B cell (primary cell): ENCODE data around the gene NUP210L. TPM values are rescaled to one million over a fixed set of nuclear protein-coding genes. Genes with fewer than 3 reads are reported as not detected.

Experiments
- ATAC-seq: fragments of 200-7000 bp; cut with Tn5 transposase; one replicate; pipeline ENCODE4 v1.10.0; 2021; ENCODE audit warnings: low read depth, mild to moderate bottlenecking, moderate number of reproducible peaks, moderate library complexity
- CTCF ChIA-PET: fragments of 350-600 bp; sonication (Branson Sonifier 250); formaldehyde crosslinking; loops from one replicate; lab custom pipeline; 2021; ENCODE audit warnings: antibody characterized with exemption, inconsistent platforms; lab: Charles Lee
- POLR2A ChIA-PET: fragments of 350-600 bp; sonication (Branson Sonifier 250); formaldehyde crosslinking; loops from one replicate; lab custom pipeline; 2021; ENCODE audit warnings: antibody characterized with exemption; lab: Charles Lee
- DNase-seq: peaks from one replicate; pipeline ENCODE4 v3.0.0; 2013
- H2AFZ ChIP-seq: 2 replicates; pipeline ENCODE4 v1.6.1; 2012; ENCODE audit warnings: mild to moderate bottlenecking, low read depth, low read length; ENCODE audit not compliant: insufficient read depth, poor library complexity, severe bottlenecking
- H3K27ac ChIP-seq, 2 donors: 1 replicate in 1 of 2; 2 replicates in 1 of 2; pipeline ENCODE4 v1.5.1; 2012 to 2013; ENCODE audit warnings: low read length in 2 of 2, mild to moderate bottlenecking in 2 of 2, moderate library complexity in 1 of 2
- H3K27me3 ChIP-seq, 4 experiments: fragments of 200-600 bp in 1 of 4; sonication (generic) in 1 of 4; replicated peaks in 1 of 4; 1 replicate in 2 of 4; 2 replicates in 2 of 4; pipeline versions ENCODE4 v1.6.1 to v1.7.0; 2013 to 2016; ENCODE audit warnings: low read length in 3 of 4, mild to moderate bottlenecking in 2 of 4, mixed read lengths in 1 of 4, moderate library complexity in 1 of 4; ENCODE audit not compliant: insufficient read depth in 4 of 4, control insufficient read depth in 3 of 4; ENCODE audit errors: control extremely low read depth in 1 of 4
- H3K36me3 ChIP-seq, 2 experiments: replicated peaks in 1 of 2; 1 replicate in 1 of 2; 2 replicates in 1 of 2; pipeline versions ENCODE4 v1.6.1 to v1.7.1; 2013; ENCODE audit warnings: low read length in 1 of 2; ENCODE audit not compliant: insufficient read depth in 2 of 2, control insufficient read depth in 1 of 2; ENCODE audit errors: control extremely low read depth in 1 of 2, extremely low read depth in 1 of 2
- H3K4me1 ChIP-seq, 2 donors: fragments of 200-600 bp in 1 of 2; sonication (generic) in 1 of 2; 1 replicate in 1 of 2; 2 replicates in 1 of 2; pipeline versions ENCODE4 v1.5.1 to v1.6.1; 2013 to 2017; ENCODE audit warnings: low read length in 2 of 2; ENCODE audit not compliant: control insufficient read depth in 2 of 2, insufficient read depth in 2 of 2
- H3K4me2 ChIP-seq: replicated peaks from 2 replicates; pipeline ENCODE3; 2012; ENCODE audit warnings: mild to moderate bottlenecking, low read depth, low read length; ENCODE audit not compliant: poor library complexity, severe bottlenecking
- H3K4me3 ChIP-seq, 5 experiments: fragments of 200-600 bp in 1 of 5; sonication (generic) in 1 of 5; 1 replicate in 3 of 5; 2 replicates in 2 of 5; pipeline versions ENCODE4 v1.5.1 to v1.7.0; 2011 to 2016; ENCODE audit warnings: low read length in 4 of 5, mild to moderate bottlenecking in 4 of 5, low read depth in 2 of 5, control low read depth in 1 of 5, moderate library complexity in 1 of 5; ENCODE audit not compliant: insufficient read depth in 1 of 5; ENCODE audit errors: control extremely low read depth in 1 of 5, extremely low read depth in 1 of 5
- H3K79me2 ChIP-seq: fragments of 200-600 bp; sonication (generic); one replicate; pipeline ENCODE4 v1.6.0; 2016; ENCODE audit warnings: low read length; ENCODE audit not compliant: control insufficient read depth, insufficient read depth
- H3K9ac ChIP-seq: fragments of 200-600 bp; sonication (generic); 2 replicates; pipeline ENCODE4 v1.6.1; 2017; ENCODE audit warnings: mild to moderate bottlenecking, low read length, moderate library complexity
- H3K9me3 ChIP-seq, 3 donors: one replicate each; pipeline versions ENCODE4 v1.6.1 to v1.7.1; 2013; ENCODE audit warnings: low read length in 2 of 3; ENCODE audit not compliant: control insufficient read depth in 2 of 3, insufficient read depth in 1 of 3; ENCODE audit errors: control extremely low read depth in 1 of 3
- H4K20me1 ChIP-seq: 2 replicates; pipeline ENCODE4 v1.6.0; 2012; ENCODE audit warnings: mild to moderate bottlenecking, low read length; ENCODE audit not compliant: insufficient read depth, control insufficient read depth, poor library complexity, severe bottlenecking
- H3K27ac Mint-ChIP-seq: one replicate; pipeline ENCODE4 v1.8.0; 2021; ENCODE audit warnings: mixed read lengths
- H3K27me3 Mint-ChIP-seq: one replicate; pipeline ENCODE4 v1.8.0; 2021; ENCODE audit warnings: mixed read lengths
- H3K4me1 Mint-ChIP-seq: one replicate; pipeline ENCODE4 v1.8.0; 2021; ENCODE audit warnings: mixed read lengths
- H3K4me3 Mint-ChIP-seq: one replicate; pipeline ENCODE4 v1.8.0; 2021; ENCODE audit warnings: mixed read lengths
- H3K9me3 Mint-ChIP-seq: one replicate; pipeline ENCODE4 v1.8.0; 2022; ENCODE audit warnings: mixed read lengths; ENCODE audit not compliant: insufficient read depth
- CTCF ChIP-seq: fragments of 200-600 bp; IDR thresholded peaks from one replicate; pipeline ENCODE4 v1.8.0; 2022; ENCODE audit warnings: antibody characterized with exemption, mild to moderate bottlenecking
- EZH2 ChIP-seq: IDR thresholded peaks from 2 replicates; pipeline ENCODE4 v1.6.1; 2012; ENCODE audit warnings: borderline replicate concordance, low read depth, mild to moderate bottlenecking, moderate library complexity, low read length; ENCODE audit not compliant: insufficient read depth, poor library complexity, severe bottlenecking
- WGBS: methylation state at CpG from one replicate; pipeline ENCODE4 v1.1.5; 2013; ENCODE audit warnings: missing lambda C conversion rate; ENCODE audit not compliant: insufficient coverage; 5-methylcytosine and 5-hydroxymethylcytosine counted together
- intact Hi-C: fragments of 100-400 bp; cut with micrococcal nuclease; formaldehyde crosslinking; loops from one replicate; pipeline ENCODE4 v1.10.0; 2022
- polyA plus RNA-seq: library from polyadenylated mRNA; depleted of rRNA; stranded (reverse); fragments of >200 nt; gene quantifications from 2 replicates; pipeline ENCODE4 v1.2.3, GENCODE V29; 2012
- total RNA-seq, 2 donors: library from RNA; stranded (reverse); fragments of 120-200 nt in 1 of 2; gene quantifications; 1 replicate in 1 of 2; 2 replicates in 1 of 2; pipeline versions ENCODE4 v1.2.3 to v1.2.4, GENCODE V29; 2013 to 2022

The NUP210L gene
- total and polyA plus RNA-seq, 2 donors (not counting 1 experiment from before 2014, with no cell fraction given), result 0.04 to 0.20 TPM

DNA sequence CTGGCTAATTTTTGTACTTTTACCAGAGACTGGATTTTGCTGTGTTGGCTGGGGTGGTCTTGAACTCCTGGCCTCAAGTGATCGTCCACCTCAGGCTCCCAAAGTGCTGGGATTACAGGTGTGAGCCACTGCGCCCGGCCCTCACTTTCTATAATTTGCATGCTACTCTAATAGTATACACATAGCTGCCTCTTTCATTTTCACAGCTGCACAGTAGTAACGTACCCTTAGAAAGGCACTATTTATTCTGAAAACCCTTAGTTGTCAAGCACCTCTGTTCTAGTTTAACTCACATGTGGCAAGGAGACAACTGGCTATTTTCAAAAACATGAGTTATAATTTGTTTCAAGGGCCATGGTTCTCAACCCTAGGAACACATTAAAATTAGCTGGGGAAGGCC lies 19.8 kb upstream of the NUP210L start:
- Histone ChIP-seq H2AFZ (no peak overlapping the region), H4K20me1 (peaks cover 97% of the 10 kb centered on the region), H3K36me3 (peaks cover 42 to 85% of the 10 kb centered on the region in 2 experiments), H3K4me3 (no peak overlapping the region), H3K27me3 (no peaks in the 10 kb centered on the region), H3K9me3 (no peaks in the 10 kb centered on the region), H3K79me2 (peaks cover 97% of the 10 kb centered on the region), H3K9ac (no peak overlapping the region), H3K4me1 (peaks cover 38 to 40% of the 10 kb centered on the region in 2 donors), H3K4me2 (no peak overlapping the region), H3K27ac (no peak overlapping the region)
- ATAC-seq (no peak), DNase-seq (no peak)
- 75% methylated on average over 1 of the region's 4 CpGs for WGBS
- H3K27ac Mint-ChIP-seq, result peak overlapping the region; percentile 46
- no peak overlapping the region for H3K4me3 Mint-ChIP-seq
- POLR2A ChIA-PET, result no interaction called here
- no peaks in the 10 kb centered on the region for H3K9me3 Mint-ChIP-seq
- intact Hi-C loops, result no loop called here
- CTCF ChIA-PET, result interaction anchor here (0.9 kb wide), 1 partner anchor 45 kb away, joined by 3 read pairs; no protein-coding TSS in a partner anchor
- H3K27me3 Mint-ChIP-seq, result no peaks in the 10 kb centered on the region
- TF ChIP-seq EZH2, result no peak
- no peak for TF ChIP-seq CTCF
- peaks cover 50% of the 10 kb centered on the region for H3K4me1 Mint-ChIP-seq

DNA sequence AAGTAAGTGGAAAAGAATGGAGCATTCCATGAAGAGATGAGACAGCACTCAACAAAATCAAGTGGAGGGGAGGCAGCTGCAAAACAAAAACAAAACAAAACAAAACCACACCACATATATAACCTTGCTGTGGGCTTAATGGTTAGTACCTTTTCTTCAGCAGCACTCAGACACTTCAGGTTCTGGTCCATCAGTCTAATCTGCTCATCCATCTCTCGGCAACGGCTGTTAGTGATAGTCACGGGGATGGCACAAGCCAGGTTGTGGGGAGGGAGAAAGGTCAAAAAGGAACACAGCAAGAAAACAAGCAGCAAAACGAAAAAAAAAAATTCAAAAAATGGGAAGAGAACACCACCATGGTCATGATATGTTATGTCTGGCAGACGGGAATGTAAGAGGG lies 17.0 kb upstream of the NUP210L start:
- peaks cover 89% of the 10 kb centered on the region for H3K79me2 ChIP-seq
- H3K27ac ChIP-seq, result peak overlapping the region in 1 of 2 donors; percentile 29
- DNase-seq (no peak), ATAC-seq (no peak)
- peaks cover 10 to 12% of the 10 kb centered on the region in 2 donors for H3K4me1 ChIP-seq
- Mint-ChIP-seq H3K4me1 (peaks cover 23% of the 10 kb centered on the region), H3K27me3 (no peaks in the 10 kb centered on the region), H3K4me3 (no peak overlapping the region), H3K27ac (no peak overlapping the region), H3K9me3 (no peaks in the 10 kb centered on the region)
- H3K27me3 ChIP-seq, result no peaks in the 10 kb centered on the region
- 100% methylated on average over 2 of the region's 5 CpGs for WGBS
- H3K4me3 ChIP-seq, result no peak overlapping the region
- intact Hi-C loops, result no loop called here
- peaks cover 93% of the 10 kb centered on the region for H4K20me1 ChIP-seq
- no peak overlapping the region for H3K9ac ChIP-seq
- H3K9me3 ChIP-seq, result no peaks in the 10 kb centered on the region
- peaks cover 47 to 88% of the 10 kb centered on the region in 2 experiments for H3K36me3 ChIP-seq
- ChIA-PET POLR2A (no interaction called here), CTCF (interaction anchor here (0.6 kb wide), 1 partner anchor 100 kb away, joined by 4 read pairs; no protein-coding TSS in a partner anchor)
- no peak overlapping the region for H3K4me2 ChIP-seq
- no peak overlapping the region for H2AFZ ChIP-seq
- no peak for TF ChIP-seq EZH2
- TF ChIP-seq CTCF, result no peak
